Measurements from ENCODE around the gene TCF23. TPM values are rescaled to one million over a fixed set of nuclear protein-coding genes. Genes with fewer than 3 reads are reported as not detected.

Gene TCF23
- total and polyA plus RNA-seq, 2 of the 8 experiments (the other 6 are each of a cell fraction or from before 2014, with no cell fraction given), result 0.02 TPM; not detected in 1

- POLR2A ChIA-PET (ENCODE audit: partially characterized antibody), result interaction anchor here (1.4 to 1.5 kb wide), 3 partner anchors 12 to 98 kb away, joined by 3 to 4 read pairs (median 4); partner anchors contain the start of gene PRR30
- no peak overlapping the region for H2BK15ac ChIP-seq (ENCODE audit: low read length)
- H3K79me1 ChIP-seq (ENCODE audit: low read depth, low read length), result no peaks in the 10 kb centered on the region
- no peak overlapping the region for H3K27ac ChIP-seq (ENCODE audit: low read depth, low read length)
- H4K8ac ChIP-seq (ENCODE audit: extremely low read depth, insufficient read depth, low read length), result no peak overlapping the region
- 88% methylated on average over 8 of the region's 8 CpGs; no CpG with 5 or more reads in 1 of the 2 experiments for WGBS, 2 experiments (ENCODE audit: extremely low coverage in 1 of 2, insufficient coverage in 1 of 2, insufficient read length in 1 of 2, insufficient replicate concordance in 2 of 2, low coverage in 1 of 2, low lambda C conversion rate in 2 of 2, missing lambda C conversion rate in 1 of 2)
- DNase-seq (ENCODE audit: low read depth in 1 of 2, low spot score in 2 of 2) (no peak), FAIRE-seq (no peak)
- CTCF ChIA-PET (ENCODE audit: partially characterized antibody), result interaction anchor here (0.8 to 5.6 kb wide), 10 partner anchors 8 to 63 kb away, joined by 3 to 27 read pairs (median 4); no protein-coding TSS in a partner anchor
- H3K18ac ChIP-seq (ENCODE audit: extremely low read depth, low read length), result no peak overlapping the region
- no peak overlapping the region for H3K4me2 ChIP-seq (ENCODE audit: insufficient read depth in 1 of 2, low read depth in 2 of 2, low read length in 2 of 2)
- H4K5ac ChIP-seq (ENCODE audit: insufficient read length, low read depth, low read length), result no peak overlapping the region
- no peak overlapping the region for H3K14ac ChIP-seq (ENCODE audit: insufficient read length)
- no peak overlapping the region for H2BK5ac ChIP-seq (ENCODE audit: low read depth, low read length)
- H4K20me1 ChIP-seq (replicated peaks in 1 of 2; ENCODE audit: control insufficient read depth in 1 of 2, insufficient read depth in 2 of 2, low read length in 2 of 2), result no peaks in the 10 kb centered on the region
- no peak overlapping the region for H3K4ac ChIP-seq (replicated peaks; ENCODE audit: insufficient read length, low read depth, low read length)
- H3K27me3 ChIP-seq (replicated peaks in 1 of 4; ENCODE audit: control insufficient read depth in 3 of 4, extremely low read depth in 1 of 4, insufficient read depth in 3 of 4, low read length in 3 of 4), result no peaks in the 10 kb centered on the region
- no peak overlapping the region for H2BK12ac ChIP-seq (ENCODE audit: low read depth, low read length)
- H4K91ac ChIP-seq (replicated peaks; ENCODE audit: insufficient read length, low read length), result no peak overlapping the region
- H3K23ac ChIP-seq (ENCODE audit: insufficient read length), result no peak overlapping the region
- no peak overlapping the region for H3K56ac ChIP-seq (replicated peaks; ENCODE audit: insufficient read length, low read depth, low read length)
- no peaks in the 10 kb centered on the region for H3K79me2 ChIP-seq (ENCODE audit: control insufficient read depth in 1 of 2, insufficient read depth in 2 of 2, low read length in 2 of 2)
- H2BK20ac ChIP-seq (ENCODE audit: low read length), result no peak overlapping the region
- H2BK120ac ChIP-seq (replicated peaks; ENCODE audit: low read depth, low read length), result no peak overlapping the region
- no peak overlapping the region for H2AK5ac ChIP-seq (ENCODE audit: low read depth, low read length)
- no peaks in the 10 kb centered on the region for H3K36me3 ChIP-seq (ENCODE audit: control insufficient read depth in 2 of 4, insufficient read depth in 4 of 4, low read length in 3 of 4)
- no peaks in the 10 kb centered on the region; a peak in 1 of 7 replicates for H3K4me1 ChIP-seq (replicated peaks in 1 of 4; ENCODE audit: control insufficient read depth in 3 of 4, insufficient read depth in 4 of 4, low read length in 3 of 4)
- H3K23me2 ChIP-seq (ENCODE audit: low read depth, low read length), result no peaks in the 10 kb centered on the region
- H3K4me3 ChIP-seq (ENCODE audit: extremely low read depth in 1 of 4, insufficient read depth in 2 of 4, low read depth in 3 of 4, low read length in 4 of 4), result no peak overlapping the region
- no peak overlapping the region for H3K9ac ChIP-seq (replicated peaks in 1 of 4; ENCODE audit: extremely low read depth in 1 of 4, low read depth in 3 of 4, low read length in 3 of 4)
- H3K9me3 ChIP-seq (ENCODE audit: insufficient read depth in 2 of 2, low read depth in 1 of 2, low read length in 1 of 2), result no peaks in the 10 kb centered on the region
- H2AFZ ChIP-seq (ENCODE audit: low read length), result no peak overlapping the region
- TF ChIP-seq SRF (IDR thresholded peaks at IDR 0.05; ENCODE audit: low read depth, low read length) (no peak), CHD2 (IDR thresholded peaks at IDR 0.05; ENCODE audit: low read length) (no peak), KDM1A (IDR thresholded peaks at IDR 0.05; ENCODE audit: borderline replicate concordance, low read length) (no peak), CBX5 (IDR thresholded peaks at IDR 0.05; ENCODE audit: low read depth, low read length) (no peak)
Observed at GRCh38 chr2:27150639-27151230, 1.9 kb downstream of the TCF23 start.
